Brain microvascular endothelial cell (primary cell): ENCODE results near the gene ZC3H18.

ENCODE experiments used
- DNase-seq: peaks from one replicate; pipeline ENCODE4 v3.0.0-alpha.2; 2020
- H3K27ac ChIP-seq: fragments of 250-450 bp; sonication (Bioruptor Pico); 2 replicates; pipeline ENCODE4 v1.5.1; 2020; ENCODE audit warnings: mild to moderate bottlenecking, moderate library complexity
- H3K27me3 ChIP-seq: fragments of 250-450 bp; sonication (Bioruptor Pico); replicated peaks from 2 replicates; pipeline ENCODE4 v1.5.1; 2020; ENCODE audit warnings: mild to moderate bottlenecking
- H3K36me3 ChIP-seq: fragments of 250-450 bp; sonication (Bioruptor Pico); replicated peaks from 2 replicates; pipeline ENCODE4 v1.5.1; 2020; ENCODE audit warnings: mild to moderate bottlenecking
- H3K4me3 ChIP-seq: 2 replicates; pipeline ENCODE4 v1.5.1; 2011; ENCODE audit warnings: low read depth, mild to moderate bottlenecking, control low read depth, low read length, moderate library complexity
- CTCF ChIP-seq: IDR thresholded peaks from 2 replicates; pipeline ENCODE4 v1.5.1; 2011; ENCODE audit warnings: low read depth, mild to moderate bottlenecking, moderate library complexity, low read length, control low read depth, inconsistent platforms; ENCODE audit errors: missing control alignments
- in situ Hi-C: cut with HindIII; loops from 2 replicates; pipeline ENCODE4 v1.10.0; 2017; ENCODE audit warnings: low sequenced_read_pairs, low pct_ligation_motif_present

The ZC3H18 gene

GRCh38 chr16:88658714-88659113 lies 88.5 kb downstream of the ZC3H18 start:
- no peak overlapping the region for H3K4me3 ChIP-seq
- no peaks in the 10 kb centered on the region for H3K27me3 ChIP-seq
- peaks cover 45% of the 10 kb centered on the region for H3K36me3 ChIP-seq
- no peak for DNase-seq
- in situ Hi-C loops = no loop called here
- no peak for TF ChIP-seq CTCF
- no peak overlapping the region for H3K27ac ChIP-seq

- Histone ChIP-seq H3K27me3 (no peaks in the 10 kb centered on the region), H3K36me3 (peaks cover 41% of the 10 kb centered on the region)
These were observed 89.0 kb downstream of the ZC3H18 start for GRCh38 chr16:88659160-88659559.

GRCh38 chr16:88661468-88661867 lies 91.3 kb downstream of the ZC3H18 start:
- in situ Hi-C loops = no loop called here
- Histone ChIP-seq H3K27me3 (no peaks in the 10 kb centered on the region), H3K27ac (no peak overlapping the region), H3K36me3 (peaks cover 19% of the 10 kb centered on the region), H3K4me3 (peak overlapping the region; percentile 99)
- DNase-seq = no peak
- no peak for TF ChIP-seq CTCF

More at GRCh38 chr16:88659160-88659559, 89.0 kb downstream of the ZC3H18 start:
- no peak overlapping the region for H3K27ac ChIP-seq
- H3K4me3 ChIP-seq = no peak overlapping the region
- TF ChIP-seq CTCF = no peak
- in situ Hi-C loops = no loop called here
- no peak for DNase-seq

GRCh38 chr16:88662222-88662842 lies 92.1 kb downstream of the ZC3H18 start:
- Histone ChIP-seq H3K4me3 (peak overlapping the region; percentile 99), H3K36me3 (peaks cover 10% of the 10 kb centered on the region), H3K27me3 (no peaks in the 10 kb centered on the region), H3K27ac (peak overlapping the region; percentile 80)
- TF ChIP-seq CTCF = no peak
- in situ Hi-C loops = no loop called here
- no peak for DNase-seq

- Histone ChIP-seq H3K36me3 (peaks cover 3% of the 10 kb centered on the region), H3K27ac (peak within 1 kb of the TSS; percentile 80), H3K27me3 (no peaks in the 10 kb centered on the region), H3K4me3 (peak within 1 kb of the TSS; percentile 99)
- in situ Hi-C loops = no loop called here
- no peak for TF ChIP-seq CTCF
- DNase-seq = peak; percentile 96
These were observed 92.8 kb downstream of the ZC3H18 start, which contains the start of gene MVD for GRCh38 chr16:88662843-88663606. TSS of gene MVD (minus strand) at chr16:88663091. CDS start at chr16:88663080, 11 bp downstream.

GRCh38 chr16:88665148-88665547 lies 94.9 kb downstream of the ZC3H18 start:
- no peaks in the 10 kb centered on the region for H3K27me3 ChIP-seq
- no peak overlapping the region for H3K4me3 ChIP-seq
- no peak for TF ChIP-seq CTCF
- in situ Hi-C loops = no loop called here
- peaks cover under 1% of the 10 kb centered on the region for H3K36me3 ChIP-seq
- H3K27ac ChIP-seq = no peak overlapping the region
- DNase-seq = no peak
